ENCODE results near the gene RAX.

DNA sequence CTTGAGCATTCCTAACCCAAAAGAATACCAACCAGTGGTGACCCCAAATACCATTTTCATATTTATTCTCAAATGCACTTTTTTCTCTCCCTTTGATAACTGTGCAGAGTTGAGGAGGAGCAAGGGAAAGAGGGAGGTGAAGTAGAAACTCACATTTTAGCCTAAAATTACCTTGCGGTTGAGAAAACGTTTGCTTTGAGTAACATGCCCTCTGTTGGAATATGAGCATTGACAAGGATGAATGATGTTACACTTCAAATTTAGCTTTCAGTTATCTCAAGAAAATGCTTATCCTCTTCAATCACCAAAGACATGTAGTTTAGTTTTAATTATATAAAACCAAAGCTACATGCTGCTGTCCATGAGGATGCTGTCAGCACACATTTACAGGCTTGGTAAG is 50.9 kb downstream of the RAX start:
- TF ChIP-seq SIN3A (IDR thresholded peaks at IDR 0.05; ENCODE audit: low read depth, low read length) (no peak), SMAD1 (IDR thresholded peaks at IDR 0.05; ENCODE audit: low read depth, partially characterized antibody) (no peak), BHLHE40 (IDR thresholded peaks at IDR 0.05; ENCODE audit: borderline replicate concordance in 1 of 2, low read depth in 2 of 2, low read length in 1 of 2) (no peak), YY1 (IDR thresholded peaks at IDR 0.05; ENCODE audit: low read depth, low read length) (no peak), DPF2 (IDR thresholded peaks at IDR 0.05) (no peak), JUNB (IDR thresholded peaks at IDR 0.05) (no peak), BRCA1 (IDR thresholded peaks at IDR 0.05; ENCODE audit: low read depth, low read length) (no peak)
